GM13976 (cell line): ENCODE data around the gene KIAA1586.
"Not testable (repeated sequence)": the region's sequence is repeated elsewhere in the genome, so short reads cannot be mapped to it uniquely, and the experiment has no call there.

Experiments
- DNase-seq: peaks from one replicate; pipeline ENCODE4 v3.0.0; 2012; ENCODE audit warnings: low spot score
- in situ Hi-C: fragments of 300-500 bp; cut with MboI; formaldehyde crosslinking; loops from one replicate; pipeline ENCODE4 v1.12.0; 2022; ENCODE audit warnings: low sequenced_read_pairs, mixed read lengths, inconsistent platforms; ENCODE audit not compliant: unreplicated experiment
- TF ChIP-seq, protein P1 (sequence below): IDR thresholded peaks from 2 replicates; pipeline ENCODE4 v1.5.1; 2012; ENCODE audit warnings: borderline replicate concordance, mild to moderate bottlenecking; ENCODE audit not compliant: insufficient read depth; ENCODE audit errors: extremely low read depth, missing control alignments, control extremely low read depth

Gene KIAA1586

GRCh38 chr6:57027301-57027700, 19.2 kb upstream of the KIAA1586 start:
- in situ Hi-C loops, result loop anchor here (25.0 kb wide), 1 partner anchor 285 kb away; the partner anchor contains the start of gene PRIM2
- TF ChIP-seq, protein P1, sequence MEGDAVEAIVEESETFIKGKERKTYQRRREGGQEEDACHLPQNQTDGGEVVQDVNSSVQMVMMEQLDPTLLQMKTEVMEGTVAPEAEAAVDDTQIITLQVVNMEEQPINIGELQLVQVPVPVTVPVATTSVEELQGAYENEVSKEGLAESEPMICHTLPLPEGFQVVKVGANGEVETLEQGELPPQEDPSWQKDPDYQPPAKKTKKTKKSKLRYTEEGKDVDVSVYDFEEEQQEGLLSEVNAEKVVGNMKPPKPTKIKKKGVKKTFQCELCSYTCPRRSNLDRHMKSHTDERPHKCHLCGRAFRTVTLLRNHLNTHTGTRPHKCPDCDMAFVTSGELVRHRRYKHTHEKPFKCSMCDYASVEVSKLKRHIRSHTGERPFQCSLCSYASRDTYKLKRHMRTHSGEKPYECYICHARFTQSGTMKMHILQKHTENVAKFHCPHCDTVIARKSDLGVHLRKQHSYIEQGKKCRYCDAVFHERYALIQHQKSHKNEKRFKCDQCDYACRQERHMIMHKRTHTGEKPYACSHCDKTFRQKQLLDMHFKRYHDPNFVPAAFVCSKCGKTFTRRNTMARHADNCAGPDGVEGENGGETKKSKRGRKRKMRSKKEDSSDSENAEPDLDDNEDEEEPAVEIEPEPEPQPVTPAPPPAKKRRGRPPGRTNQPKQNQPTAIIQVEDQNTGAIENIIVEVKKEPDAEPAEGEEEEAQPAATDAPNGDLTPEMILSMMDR, result no peak
- no peak for DNase-seq

GRCh38 chr6:57029213-57029612, 17.3 kb upstream of the KIAA1586 start:
- in situ Hi-C loops, result loop anchor here (25.0 kb wide), 1 partner anchor 283 kb away; the partner anchor contains the start of gene PRIM2
- TF ChIP-seq, protein P1, result no peak
- DNase-seq, result no peak

GRCh38 chr6:57033228-57033627, 13.3 kb upstream of the KIAA1586 start:
- TF ChIP-seq, protein P1, result no peak
- no peak for DNase-seq
- in situ Hi-C loops, result loop anchor here (25.0 kb wide), 1 partner anchor 279 kb away; the partner anchor contains the start of gene PRIM2

DNA sequence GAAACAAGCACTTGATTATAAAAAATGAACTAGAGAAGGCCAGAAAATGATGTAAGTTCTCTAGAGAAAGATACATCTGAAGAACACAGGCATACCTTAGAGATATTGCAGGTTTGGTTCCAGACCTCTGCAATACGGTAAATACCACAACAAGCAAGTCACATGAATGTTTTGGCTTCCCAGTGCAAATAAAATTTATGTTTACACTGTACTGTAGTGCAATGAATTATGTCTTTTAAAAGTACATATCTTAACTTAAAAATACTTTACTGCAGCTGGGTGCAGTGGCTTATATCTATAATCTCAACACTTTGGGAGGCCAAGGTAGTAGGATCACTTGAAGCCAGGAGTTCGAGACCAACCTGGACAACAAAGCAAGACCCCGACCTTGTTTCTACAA, 10.9 kb upstream of the KIAA1586 start:
- in situ Hi-C loops, result loop anchor here (25.0 kb wide), 1 partner anchor 277 kb away; the partner anchor contains the start of gene PRIM2
- DNase-seq, result no peak

DNA sequence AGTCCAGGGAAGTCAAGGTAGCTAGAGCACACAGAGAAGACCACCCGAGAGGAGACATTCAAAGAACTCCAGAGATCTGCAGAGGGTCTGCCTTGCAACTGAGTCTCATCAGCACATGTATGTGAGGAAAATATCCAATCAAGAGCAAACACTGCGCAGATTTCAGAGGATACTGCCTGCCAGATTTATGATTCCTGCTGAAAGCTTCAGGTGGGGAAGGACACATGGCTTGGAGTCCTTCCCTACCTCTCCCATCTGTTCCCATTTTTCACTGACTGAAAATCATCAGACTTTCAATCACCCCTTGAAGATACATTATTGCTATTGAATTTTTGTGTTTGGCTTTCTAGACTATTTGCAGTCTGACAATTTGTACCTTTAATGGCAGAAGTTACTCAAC, 7.6 kb upstream of the KIAA1586 start:
- in situ Hi-C loops, result loop anchor here (25.0 kb wide), 1 partner anchor 273 kb away; the partner anchor contains the start of gene PRIM2
- TF ChIP-seq, protein P1, result no peak
- no peak for DNase-seq

More for the DNA sequence above, 10.9 kb upstream of the KIAA1586 start:
- TF ChIP-seq, protein P1, result no peak

DNA sequence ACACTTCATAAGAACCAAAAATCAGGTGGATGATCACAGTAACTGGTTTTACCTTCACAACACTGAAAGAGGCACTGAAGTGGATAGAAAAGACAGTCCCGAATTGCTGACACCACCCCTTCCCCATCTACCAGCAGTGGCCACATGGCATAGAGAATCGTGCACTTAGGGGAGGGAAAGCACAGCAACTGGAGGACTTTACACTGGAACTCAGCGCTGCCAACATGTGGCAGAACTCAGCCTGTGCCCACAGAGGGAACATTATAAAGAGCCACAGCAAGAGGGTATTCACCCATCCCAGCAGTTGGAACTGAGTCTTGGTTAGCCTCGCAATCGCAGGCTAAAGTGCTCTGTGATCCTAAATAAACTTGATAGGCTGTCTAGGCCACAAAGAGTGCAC, 6.5 kb upstream of the KIAA1586 start:
- TF ChIP-seq, protein P1, result no peak
- no peak for DNase-seq
- in situ Hi-C loops, result loop anchor here (25.0 kb wide), 1 partner anchor 272 kb away; the partner anchor contains the start of gene PRIM2

GRCh38 chr6:57044061-57044460, 2.4 kb upstream of the KIAA1586 start:
- in situ Hi-C loops, result loop anchor here (25.0 kb wide), 1 partner anchor 268 kb away; the partner anchor contains the start of gene PRIM2

More at GRCh38 chr6:57044061-57044460, 2.4 kb upstream of the KIAA1586 start:
- DNase-seq, result not testable (repeated sequence)
